HEK293 (cell line): ENCODE results near the gene HMGXB4.

Source experiments
- CTCF ChIA-PET: fragments of 350-600 bp; formaldehyde crosslinking; extraction: SDS; loops from one replicate; lab custom pipeline; 2021; ENCODE audit warnings: antibody characterized with exemption; lab: Yijun Ruan, JAX
- POLR2A ChIA-PET: fragments of 300-600 bp; formaldehyde crosslinking; extraction: SDS; loops from one replicate; lab custom pipeline; 2020; ENCODE audit warnings: antibody characterized with exemption, inconsistent platforms; lab: Yijun Ruan, JAX
- H3K27ac ChIP-seq: fragments of 200-500 bp; sonication (Bioruptor generic); 2 replicates; pipeline ENCODE4 v1.5.1; 2014; ENCODE audit warnings: low read depth, low read length, control low read depth, inconsistent platforms; ENCODE audit errors: extremely low read depth
- H3K36me3 ChIP-seq, 2 experiments: fragments of 200-500 bp in 1 of 2; sonication (Bioruptor generic) in 1 of 2; 1 replicate in 1 of 2; 2 replicates in 1 of 2; pipeline ENCODE4 v1.5.1; 2014 to 2017; ENCODE audit warnings: inconsistent platforms in 2 of 2, low read length in 2 of 2; ENCODE audit not compliant: control insufficient read depth in 2 of 2, insufficient read depth in 1 of 2
- H3K4me1 ChIP-seq: fragments of 200-500 bp; sonication (Bioruptor generic); 2 replicates; pipeline ENCODE4 v1.5.1; 2014; ENCODE audit warnings: mild to moderate bottlenecking, low read length, inconsistent platforms; ENCODE audit not compliant: control insufficient read depth, insufficient read depth
- H3K4me3 ChIP-seq: 2 replicates; pipeline ENCODE4 v1.5.1; 2011; ENCODE audit warnings: low read depth, mild to moderate bottlenecking, control low read depth, low read length, moderate library complexity
- H3K9me3 ChIP-seq: fragments of 200-500 bp; sonication (Bioruptor generic); 2 replicates; pipeline ENCODE4 v1.5.1; 2014; ENCODE audit warnings: low read depth, low read length, inconsistent platforms; ENCODE audit not compliant: control insufficient read depth, insufficient read depth
- IKZF3 ChIP-seq: fragments of 450-650 bp; IDR thresholded peaks from 2 replicates; pipeline ENCODE4 v1.5.0; 2018; ENCODE audit warnings: missing biosample characterization, mild to moderate bottlenecking, missing genetic modification characterization, moderate library complexity
- KLF16 ChIP-seq: fragments of 450-650 bp; formaldehyde crosslinking; IDR thresholded peaks from 2 replicates; pipeline ENCODE4 v1.5.1; 2017; ENCODE audit warnings: missing biosample characterization, missing genetic modification characterization
- YY2 ChIP-seq: fragments of 450-650 bp; formaldehyde crosslinking; IDR thresholded peaks from 2 replicates; pipeline ENCODE4 v1.5.1; 2016; ENCODE audit warnings: missing biosample characterization, missing genetic modification characterization
- ZFP3 ChIP-seq: fragments of 450-650 bp; formaldehyde crosslinking; IDR thresholded peaks from 2 replicates; pipeline ENCODE4 v1.5.1; 2016; ENCODE audit warnings: low read depth, missing biosample characterization, missing genetic modification characterization
- ZNF155 ChIP-seq: fragments of 450-650 bp; formaldehyde crosslinking; IDR thresholded peaks from 2 replicates; pipeline ENCODE4 v1.5.1; 2016; ENCODE audit warnings: missing biosample characterization, missing genetic modification characterization
- ZNF184 ChIP-seq: fragments of 450-650 bp; IDR thresholded peaks from 2 replicates; pipeline ENCODE4 v1.5.1; 2018; ENCODE audit warnings: missing biosample characterization, mild to moderate bottlenecking, missing genetic modification characterization
- ZNF2 ChIP-seq: fragments of 450-650 bp; formaldehyde crosslinking; IDR thresholded peaks from 2 replicates; pipeline ENCODE4 v1.5.1; 2016; ENCODE audit warnings: missing biosample characterization, missing genetic modification characterization
- ZNF23 ChIP-seq: fragments of 450-650 bp; formaldehyde crosslinking; IDR thresholded peaks from 2 replicates; pipeline ENCODE4 v1.5.1; 2016; ENCODE audit warnings: missing biosample characterization, missing genetic modification characterization, borderline replicate concordance
- ZNF239 ChIP-seq: fragments of 450-650 bp; formaldehyde crosslinking; IDR thresholded peaks from 2 replicates; pipeline ENCODE4 v1.5.1; 2016; ENCODE audit warnings: missing biosample characterization, missing genetic modification characterization
- ZNF426 ChIP-seq: fragments of 450-650 bp; formaldehyde crosslinking; IDR thresholded peaks from 2 replicates; pipeline ENCODE4 v1.5.1; 2017; ENCODE audit warnings: missing biosample characterization, missing genetic modification characterization, mild to moderate bottlenecking, inconsistent platforms, moderate library complexity
- ZNF433 ChIP-seq: fragments of 450-650 bp; formaldehyde crosslinking; IDR thresholded peaks from 2 replicates; pipeline ENCODE4 v1.5.1; 2016; ENCODE audit warnings: missing biosample characterization, missing genetic modification characterization, low read depth
- ZNF585B ChIP-seq: fragments of 450-650 bp; formaldehyde crosslinking; IDR thresholded peaks from 2 replicates; pipeline ENCODE4 v1.5.1; 2016; ENCODE audit warnings: missing biosample characterization, missing genetic modification characterization
- ZNF610 ChIP-seq: fragments of 450-650 bp; formaldehyde crosslinking; IDR thresholded peaks from 2 replicates; pipeline ENCODE4 v1.5.1; 2016; ENCODE audit warnings: missing biosample characterization, missing genetic modification characterization, borderline replicate concordance
- ZNF768 ChIP-seq: fragments of 450-650 bp; formaldehyde crosslinking; IDR thresholded peaks from 2 replicates; pipeline ENCODE4 v1.5.1; 2018; ENCODE audit warnings: missing biosample characterization, mild to moderate bottlenecking, missing genetic modification characterization
- ZNF791 ChIP-seq: fragments of 450-650 bp; formaldehyde crosslinking; IDR thresholded peaks from 2 replicates; pipeline ENCODE4 v1.5.1; 2016; ENCODE audit warnings: missing biosample characterization, missing genetic modification characterization
- ZSCAN16 ChIP-seq: fragments of 450-650 bp; formaldehyde crosslinking; IDR thresholded peaks from 2 replicates; pipeline ENCODE4 v1.5.1; 2016; ENCODE audit warnings: missing biosample characterization, missing genetic modification characterization
- ZSCAN30 ChIP-seq: fragments of 450-650 bp; IDR thresholded peaks from 2 replicates; pipeline ENCODE4 v1.5.1; 2018; ENCODE audit warnings: missing biosample characterization, mild to moderate bottlenecking, missing genetic modification characterization, moderate library complexity
- TF ChIP-seq, protein P1 (sequence below): fragments of 450-650 bp; formaldehyde crosslinking; IDR thresholded peaks from 2 replicates; pipeline ENCODE4 v1.5.1; 2016; ENCODE audit warnings: missing biosample characterization, missing genetic modification characterization
- TF ChIP-seq, protein P2 (sequence below): fragments of 450-650 bp; IDR thresholded peaks from 2 replicates; pipeline ENCODE4 v1.5.1; 2018; ENCODE audit warnings: missing biosample characterization, missing genetic modification characterization
- TF ChIP-seq, protein P3 (sequence below): sonication (generic); formaldehyde crosslinking; IDR thresholded peaks from 2 replicates; pipeline ENCODE4 v1.8.1; 2022; ENCODE audit warnings: mild to moderate bottlenecking, moderate library complexity, missing genetic modification reagents

Gene HMGXB4

DNA sequence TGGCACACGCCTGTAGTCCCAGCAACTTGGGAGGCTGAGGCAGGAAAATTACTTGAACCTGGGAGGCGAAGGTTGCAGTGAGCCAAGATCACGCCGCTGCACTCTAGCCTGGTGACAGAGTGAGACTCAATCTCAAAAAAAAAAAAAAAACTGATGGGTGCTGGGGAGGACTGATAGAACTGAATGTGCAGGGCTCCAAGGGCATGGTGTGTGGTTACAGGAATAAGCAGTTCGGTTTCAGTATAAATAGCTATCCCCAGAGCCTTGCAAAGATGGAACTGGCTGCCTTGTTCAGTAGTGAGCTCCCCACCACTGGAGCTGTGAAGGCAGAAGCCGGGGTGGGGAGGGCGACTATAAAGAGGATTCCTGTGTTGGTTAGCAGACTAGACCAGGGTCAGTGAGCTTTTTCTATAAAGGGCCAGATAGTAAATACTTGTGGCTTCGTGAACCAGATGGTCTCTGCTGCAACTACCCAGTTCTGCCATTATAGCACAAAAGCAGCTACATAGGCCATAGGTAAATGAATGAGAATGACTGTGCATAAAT is 48.3 kb downstream of the HMGXB4 start:
- Histone ChIP-seq H3K4me1 (no peaks in the 10 kb centered on the region), H3K9me3 (no peaks in the 10 kb centered on the region), H3K4me3 (no peak overlapping the region), H3K36me3 (no peaks in the 10 kb centered on the region), H3K27ac (no peak overlapping the region)
- ChIA-PET POLR2A (interaction anchor here (0.7 to 1.2 kb wide), 2 partner anchors 26 to 59 kb away, joined by 4 read pairs; no protein-coding TSS in a partner anchor), CTCF (no interaction called here)
- TF ChIP-seq, protein P1, sequence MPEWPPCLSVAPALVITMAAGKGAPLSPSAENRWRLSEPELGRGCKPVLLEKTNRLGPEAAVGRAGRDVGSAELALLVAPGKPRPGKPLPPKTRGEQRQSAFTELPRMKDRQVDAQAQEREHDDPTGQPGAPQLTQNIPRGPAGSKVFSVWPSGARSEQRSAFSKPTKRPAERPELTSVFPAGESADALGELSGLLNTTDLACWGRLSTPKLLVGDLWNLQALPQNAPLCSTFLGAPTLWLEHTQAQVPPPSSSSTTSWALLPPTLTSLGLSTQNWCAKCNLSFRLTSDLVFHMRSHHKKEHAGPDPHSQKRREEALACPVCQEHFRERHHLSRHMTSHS (tag by site-specific recombination) = no peak
- no peak for TF ChIP-seq ZNF184
- no peak for TF ChIP-seq ZSCAN16 (tag by site-specific recombination)
- no peak for TF ChIP-seq ZNF155 (tag by site-specific recombination)
- TF ChIP-seq ZNF791 (tag by site-specific recombination) = no peak
- TF ChIP-seq ZFP3 = no peak
- TF ChIP-seq ZNF433 = no peak
- no peak for TF ChIP-seq ZNF585B (tag by site-specific recombination)
- TF ChIP-seq, protein P2, sequence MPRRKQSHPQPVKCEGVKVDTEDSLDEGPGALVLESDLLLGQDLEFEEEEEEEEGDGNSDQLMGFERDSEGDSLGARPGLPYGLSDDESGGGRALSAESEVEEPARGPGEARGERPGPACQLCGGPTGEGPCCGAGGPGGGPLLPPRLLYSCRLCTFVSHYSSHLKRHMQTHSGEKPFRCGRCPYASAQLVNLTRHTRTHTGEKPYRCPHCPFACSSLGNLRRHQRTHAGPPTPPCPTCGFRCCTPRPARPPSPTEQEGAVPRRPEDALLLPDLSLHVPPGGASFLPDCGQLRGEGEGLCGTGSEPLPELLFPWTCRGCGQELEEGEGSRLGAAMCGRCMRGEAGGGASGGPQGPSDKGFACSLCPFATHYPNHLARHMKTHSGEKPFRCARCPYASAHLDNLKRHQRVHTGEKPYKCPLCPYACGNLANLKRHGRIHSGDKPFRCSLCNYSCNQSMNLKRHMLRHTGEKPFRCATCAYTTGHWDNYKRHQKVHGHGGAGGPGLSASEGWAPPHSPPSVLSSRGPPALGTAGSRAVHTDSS (tag by site-specific recombination) = no peak
- TF ChIP-seq ZNF2 (tag by site-specific recombination) = no peak
- TF ChIP-seq ZSCAN30 (tag by site-specific recombination) = no peak
- no peak for TF ChIP-seq YY2 (tag by site-specific recombination)
- no peak for TF ChIP-seq IKZF3 (tag by site-specific recombination)
- TF ChIP-seq KLF16 (tag by site-specific recombination) = no peak
- no peak for TF ChIP-seq ZNF610 (tag by site-specific recombination)
- no peak for TF ChIP-seq ZNF239 (tag by site-specific recombination)
- TF ChIP-seq, protein P3, sequence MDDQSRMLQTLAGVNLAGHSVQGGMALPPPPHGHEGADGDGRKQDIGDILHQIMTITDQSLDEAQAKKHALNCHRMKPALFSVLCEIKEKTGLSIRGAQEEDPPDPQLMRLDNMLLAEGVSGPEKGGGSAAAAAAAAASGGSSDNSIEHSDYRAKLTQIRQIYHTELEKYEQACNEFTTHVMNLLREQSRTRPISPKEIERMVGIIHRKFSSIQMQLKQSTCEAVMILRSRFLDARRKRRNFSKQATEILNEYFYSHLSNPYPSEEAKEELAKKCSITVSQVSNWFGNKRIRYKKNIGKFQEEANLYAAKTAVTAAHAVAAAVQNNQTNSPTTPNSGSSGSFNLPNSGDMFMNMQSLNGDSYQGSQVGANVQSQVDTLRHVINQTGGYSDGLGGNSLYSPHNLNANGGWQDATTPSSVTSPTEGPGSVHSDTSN (CRISPR knock-in tag) = no peak

DNA sequence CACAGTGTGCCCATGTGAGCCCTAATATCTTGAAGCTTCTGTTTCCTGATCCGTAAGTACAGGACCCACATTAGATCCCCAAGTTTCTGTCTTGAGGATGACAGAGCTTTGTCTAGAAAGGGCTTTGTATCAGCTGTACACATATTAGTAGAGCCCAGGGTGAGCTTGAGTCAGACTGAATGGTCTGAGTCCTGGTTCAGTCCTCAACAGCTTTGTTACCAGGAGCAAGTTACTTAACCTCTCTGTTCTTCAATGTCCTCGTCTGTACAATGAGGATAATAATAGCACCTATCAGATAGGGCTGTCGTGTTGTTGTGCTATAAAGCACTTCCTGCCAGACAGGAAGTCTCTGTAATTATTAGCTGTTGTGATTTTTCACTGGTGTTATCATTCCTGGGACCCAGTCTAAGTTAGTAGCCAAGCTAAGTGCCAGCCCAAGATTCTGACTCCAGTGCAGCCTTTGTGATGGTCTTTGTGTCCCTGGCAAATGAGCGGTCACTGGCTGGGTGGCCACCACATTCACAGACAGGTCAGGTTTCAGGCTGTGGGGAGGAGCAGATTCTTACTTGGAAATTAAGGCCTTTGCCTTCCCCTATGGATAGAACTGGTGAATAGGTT is 49.2 kb downstream of the HMGXB4 start:
- CTCF ChIA-PET = no interaction called here
- TF ChIP-seq ZNF23 (no peak), ZNF426 (tag by site-specific recombination) (no peak), ZNF768 (tag by site-specific recombination) (peak; percentile 45; the same call in 1 of the 2 replicates), ZSCAN30 (tag by site-specific recombination) (no peak)
- Histone ChIP-seq H3K4me3 (no peak overlapping the region), H3K27ac (no peak overlapping the region), H3K9me3 (no peaks in the 10 kb centered on the region), H3K36me3 (no peaks in the 10 kb centered on the region), H3K4me1 (no peaks in the 10 kb centered on the region)
- POLR2A ChIA-PET = interaction anchor here (1.2 kb wide), 1 partner anchor 25 kb away, joined by 4 read pairs; no protein-coding TSS in a partner anchor
